Measurements from ENCODE around the gene DPM2. TPM values are rescaled to one million over a fixed set of nuclear protein-coding genes. Genes with fewer than 3 reads are reported as not detected.
A peak's percentile ranks its signal among the peaks of the same experiment; 100 is the strongest.

Gene DPM2
- total RNA-seq, 4 donors from 2014 or later: 12.5 to 18.5 (median 15.7) TPM

DNA sequence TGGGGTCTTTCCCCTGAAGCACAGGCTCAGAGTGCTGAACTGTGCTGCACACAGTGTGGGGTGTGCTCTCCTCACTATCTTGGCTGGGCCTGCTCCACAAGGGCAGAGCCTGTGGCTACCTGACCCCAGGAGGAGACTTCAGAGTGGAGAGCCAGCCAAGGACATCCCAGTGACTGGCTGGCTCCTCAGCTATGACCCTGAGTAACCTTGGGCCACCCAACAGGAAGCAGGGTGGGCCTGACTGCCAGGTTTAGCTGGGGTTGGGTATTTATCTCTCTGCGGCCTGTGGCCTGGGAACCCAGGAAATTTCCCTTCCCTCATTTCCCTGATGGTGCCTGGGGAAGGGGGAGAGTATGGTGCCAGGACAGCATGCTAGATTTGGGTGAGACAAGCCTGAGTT is 45.3 kb upstream of the DPM2 start:
- Histone ChIP-seq H3K27me3 (no peaks in the 10 kb centered on the region), H3K36me3 (no peaks in the 10 kb centered on the region), H3K27ac (peak overlapping the region; percentile 37 to 99 (median 68)), H3K4me3 (no peak overlapping the region), H3K9me3 (no peaks in the 10 kb centered on the region), H3K4me1 (peaks cover 16 to 61% (median 22%) of the 10 kb centered on the region in 3 donors)
- TF ChIP-seq POLR2A (IDR thresholded peaks at IDR 0.05): no peak
- TF ChIP-seq CTCF (IDR thresholded peaks at IDR 0.05): no peak
- DNase-seq: no peak
- WGBS, 2 donors: 88% methylated on average over 1 of the region's 1 CpG; no CpG with 5 or more reads in 1 of the 2 donors
- intact Hi-C loops (cut with DNase I): no loop called here

- H3K4me3 ChIP-seq: peak overlapping the region; percentile 58 to 98 (median 91)
- no peak for DNase-seq
- TF ChIP-seq POLR2A (IDR thresholded peaks at IDR 0.05): no peak
- WGBS, 2 donors: 58 to 80% methylated on average over 7 to 11 of the region's 11 CpGs
- no peaks in the 10 kb centered on the region for H3K9me3 ChIP-seq
- intact Hi-C loops (cut with DNase I): no loop called here
- peak overlapping the region; percentile 89 to 99 (median 95) for H3K27ac ChIP-seq
- no peaks in the 10 kb centered on the region for H3K27me3 ChIP-seq
- peaks cover 26 to 68% (median 34%) of the 10 kb centered on the region in 3 donors for H3K4me1 ChIP-seq
- no peaks in the 10 kb centered on the region for H3K36me3 ChIP-seq
Observed at GRCh38 chr9:127981559-127982121, 44.0 kb upstream of the DPM2 start.

- Histone ChIP-seq H3K27ac (peak within 1 kb of the TSS; percentile 89 to 99 (median 97)), H3K36me3 (no peaks in the 10 kb centered on the region), H3K4me3 (peak within 1 kb of the TSS; percentile 58 to 98 (median 91)), H3K9me3 (no peaks in the 10 kb centered on the region), H3K4me1 (peaks cover 33 to 73% (median 41%) of the 10 kb centered on the region in 3 donors), H3K27me3 (no peaks in the 10 kb centered on the region)
- TF ChIP-seq CTCF (IDR thresholded peaks at IDR 0.05) (peak in 1 of 6 experiments; percentile 11), POLR2A (IDR thresholded peaks at IDR 0.05) (peak in 3 of 4 donors; percentile 37 to 77 (median 72))
- 0 to 1% methylated on average over 16 to 24 of the region's 93 CpGs for WGBS, 2 donors
- intact Hi-C loops (cut with DNase I): no loop called here
- DNase-seq: peak; percentile 78
Observed at GRCh38 chr9:127980706-127981558, 43.3 kb upstream of the DPM2 start, which contains the start of gene EEIG1. Gene EEIG1 (minus strand): TSS chr9:127980989. CDS start chr9:127980137, 852 bp downstream.

- peaks cover 41 to 80% (median 49%) of the 10 kb centered on the region in 3 donors for H3K4me1 ChIP-seq
- intact Hi-C loops (cut with DNase I): no loop called here
- DNase-seq: no peak
Observed at GRCh38 chr9:127980060-127980705, 42.5 kb upstream of the DPM2 start.

More at GRCh38 chr9:127980060-127980705, 42.5 kb upstream of the DPM2 start:
- Histone ChIP-seq H3K27ac (peak overlapping the region; percentile 89 to 99 (median 97)), H3K4me3 (peak overlapping the region; percentile 58 to 98 (median 91)), H3K36me3 (no peaks in the 10 kb centered on the region), H3K27me3 (no peaks in the 10 kb centered on the region), H3K9me3 (no peaks in the 10 kb centered on the region)
- WGBS, 2 donors: 4% methylated on average over 5 of the region's 61 CpGs; no CpG with 5 or more reads in 1 of the 2 donors
- TF ChIP-seq CTCF (IDR thresholded peaks at IDR 0.05) (no peak), POLR2A (IDR thresholded peaks at IDR 0.05) (peak in 2 of 4 donors; percentile 36 to 72)
